ENCODE data around the gene ALDH8A1. TPM values are rescaled to one million over a fixed set of nuclear protein-coding genes. Genes with fewer than 3 reads are reported as not detected.

Gene ALDH8A1
- total and polyA plus RNA-seq, 9 donors, result 0.21 to 5.4 (median 0.80) TPM

DNA sequence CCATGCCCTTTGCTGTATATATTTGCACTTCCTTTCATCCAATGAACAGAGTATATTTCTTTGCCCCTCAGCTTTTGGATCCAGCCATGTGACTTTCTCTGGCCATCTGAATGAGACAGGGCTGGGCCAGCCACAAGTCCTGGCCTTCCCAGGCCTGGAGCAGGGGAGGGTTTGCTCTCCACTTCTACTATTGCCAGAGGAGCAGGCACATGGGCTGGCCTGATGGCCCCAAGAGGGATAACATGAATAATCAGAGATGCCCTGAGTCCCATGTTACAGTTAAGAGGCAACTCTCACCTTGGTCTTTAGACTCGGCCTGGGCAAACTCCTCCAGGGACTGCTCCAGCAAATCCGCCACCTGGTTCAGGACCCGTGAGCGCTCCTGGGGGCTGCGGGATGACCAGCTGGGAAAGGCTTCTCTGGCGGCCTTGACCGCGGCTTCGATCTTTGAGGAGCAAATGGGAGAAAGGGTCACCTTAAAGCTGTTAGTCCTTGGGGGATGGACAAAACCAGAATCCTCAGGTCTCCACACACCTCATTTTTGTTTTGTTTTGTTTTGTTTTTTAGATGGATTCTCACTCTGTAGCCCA, 6.3 kb downstream of the ALDH8A1 start:
- H3K27ac ChIP-seq, result no peak overlapping the region
- WGBS, 3 donors, result 93 to 95% (median 94%) methylated on average over 9 of the region's 9 CpGs
- TF ChIP-seq CTCF (IDR thresholded peaks at IDR 0.05), result no peak
- TF ChIP-seq EP300 (IDR thresholded peaks at IDR 0.05), result no peak
- no peak for TF ChIP-seq POLR2A (IDR thresholded peaks at IDR 0.05)
- H3K4me3 ChIP-seq, result no peak overlapping the region
- no peak for DNase-seq
- intact Hi-C loops (cut with DNase I), result loop anchor here in 3 of 4 donors (5.0 to 10.0 kb wide), 2 partner anchors 786 to 789 kb away; no protein-coding TSS in a partner anchor
- no peaks in the 10 kb centered on the region for H3K4me1 ChIP-seq (ENCODE audit: insufficient read depth)
- no peaks in the 10 kb centered on the region for H3K9me3 ChIP-seq
- no peaks in the 10 kb centered on the region for H3K36me3 ChIP-seq
- no peaks in the 10 kb centered on the region for H3K27me3 ChIP-seq

GRCh38 chr6:134938896-134939295, 11.0 kb downstream of the ALDH8A1 start:
- H3K36me3 ChIP-seq, result no peaks in the 10 kb centered on the region
- no peaks in the 10 kb centered on the region for H3K27me3 ChIP-seq
- 79 to 87% (median 82%) methylated on average over 5 of the region's 5 CpGs for WGBS, 3 donors
- H3K27ac ChIP-seq, result no peak overlapping the region
- intact Hi-C loops (cut with DNase I), result no loop called here
- H3K4me3 ChIP-seq, result no peak overlapping the region
- DNase-seq, result no peak
- TF ChIP-seq EP300 (IDR thresholded peaks at IDR 0.05), result no peak
- no peak for TF ChIP-seq CTCF (IDR thresholded peaks at IDR 0.05)
- TF ChIP-seq POLR2A (IDR thresholded peaks at IDR 0.05), result no peak
- no peaks in the 10 kb centered on the region for H3K4me1 ChIP-seq (ENCODE audit: insufficient read depth)
- H3K9me3 ChIP-seq, result no peaks in the 10 kb centered on the region

- Histone ChIP-seq H3K9me3 (no peaks in the 10 kb centered on the region), H3K27me3 (no peaks in the 10 kb centered on the region), H3K4me1 (ENCODE audit: insufficient read depth) (no peaks in the 10 kb centered on the region), H3K27ac (no peak overlapping the region), H3K36me3 (no peaks in the 10 kb centered on the region), H3K4me3 (no peak overlapping the region)
- WGBS, 3 donors, result 76 to 80% (median 79%) methylated on average over 5 of the region's 5 CpGs
- TF ChIP-seq EP300 (IDR thresholded peaks at IDR 0.05) (no peak), CTCF (IDR thresholded peaks at IDR 0.05) (no peak), POLR2A (IDR thresholded peaks at IDR 0.05) (no peak)
- DNase-seq, result no peak
- intact Hi-C loops (cut with DNase I), result no loop called here
These were observed 12.5 kb downstream of the ALDH8A1 start for GRCh38 chr6:134937426-134937825.

DNA sequence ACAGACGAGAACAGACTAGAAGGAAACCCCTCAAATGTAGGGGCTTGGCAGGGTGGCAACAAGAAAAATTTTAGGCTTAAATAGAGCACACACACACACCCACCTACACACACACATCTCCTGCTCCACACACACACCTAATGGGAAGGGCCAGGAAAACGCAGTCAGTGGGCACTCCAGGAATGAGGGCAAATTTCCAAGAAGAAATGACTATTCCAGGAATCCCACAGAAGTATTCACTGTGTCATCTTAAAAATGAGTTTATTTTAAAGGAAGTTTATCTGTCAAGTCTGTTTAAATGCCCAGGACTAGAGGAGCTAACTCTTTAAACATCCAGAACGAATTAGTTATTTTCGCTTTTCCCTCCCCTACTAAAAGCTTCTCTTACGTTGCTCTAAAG, 13.0 kb downstream of the ALDH8A1 start:
- no peak overlapping the region for H3K4me3 ChIP-seq
- no peak for DNase-seq
- no peaks in the 10 kb centered on the region for H3K36me3 ChIP-seq
- intact Hi-C loops (cut with DNase I), result no loop called here
- no peaks in the 10 kb centered on the region for H3K9me3 ChIP-seq
- 56 to 65% (median 57%) methylated on average over 5 of the region's 5 CpGs for WGBS, 3 donors
- TF ChIP-seq POLR2A (IDR thresholded peaks at IDR 0.05) (no peak), CTCF (IDR thresholded peaks at IDR 0.05) (no peak), EP300 (IDR thresholded peaks at IDR 0.05) (no peak)
- H3K27me3 ChIP-seq, result no peaks in the 10 kb centered on the region
- H3K4me1 ChIP-seq (ENCODE audit: insufficient read depth), result no peaks in the 10 kb centered on the region
- no peak overlapping the region for H3K27ac ChIP-seq
